ENCODE data around the gene RLBP1.
A peak's percentile ranks its signal among the peaks of the same experiment; 100 is the strongest.
"Not testable (repeated sequence)": the region's sequence is repeated elsewhere in the genome, so short reads cannot be mapped to it uniquely, and the experiment has no call there.

RLBP1 gene

GRCh38 chr15:89221543-89221942, at the start of gene RLBP1:
TSS of gene RLBP1 (minus strand) at chr15:89221579. CDS start at chr15:89218975, 2,604 bp downstream.
- Histone ChIP-seq H3K4me1 (ENCODE audit: insufficient read depth, insufficient read length) (peaks cover 7% of the 10 kb centered on the region), H3K9ac (ENCODE audit: insufficient read length, low read depth) (no peak within 1 kb of the TSS), H3K4me3 (ENCODE audit: insufficient read length, low read depth) (no peak within 1 kb of the TSS), H3K9me3 (ENCODE audit: insufficient read depth, low read length) (no peaks in the 10 kb centered on the region), H3K27me3 (ENCODE audit: insufficient read depth, insufficient read length) (no peaks in the 10 kb centered on the region), H3K36me3 (ENCODE audit: insufficient read depth, insufficient read length, low read length) (no peaks in the 10 kb centered on the region)
- no peak for DNase-seq (ENCODE audit: low read depth, low spot score)
- no peak for TF ChIP-seq SUZ12 (IDR thresholded peaks at IDR 0.05; ENCODE audit: extremely low read depth, insufficient read depth, insufficient read length)
- TF ChIP-seq ZNF274 (IDR thresholded peaks at IDR 0.05; ENCODE audit: low read depth, low read length) = no peak
- no peak for TF ChIP-seq YY1 (IDR thresholded peaks at IDR 0.05; ENCODE audit: insufficient read depth, insufficient read length)

DNA sequence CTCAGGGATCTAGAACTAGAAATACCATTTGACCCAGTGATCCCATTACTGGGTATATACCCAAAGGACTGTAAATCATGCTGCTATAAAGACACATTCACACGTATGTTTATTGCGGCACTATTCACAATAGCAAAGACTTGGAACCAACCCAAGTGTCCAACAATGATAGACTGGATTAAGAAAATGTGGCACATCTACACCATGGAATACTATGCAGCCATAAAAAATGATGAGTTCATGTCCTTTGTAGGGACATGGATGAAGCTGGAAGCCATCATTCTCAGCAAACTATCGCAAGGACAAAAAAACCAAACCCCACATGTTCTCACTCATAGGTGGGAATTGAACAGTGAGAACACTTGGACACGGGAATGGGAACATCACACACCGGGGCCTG, 28.8 kb upstream of the RLBP1 start:
- not testable (repeated sequence) for H3K4me1 ChIP-seq (ENCODE audit: insufficient read depth, insufficient read length); H3K4me3 ChIP-seq (ENCODE audit: insufficient read length, low read depth); H3K9ac ChIP-seq (ENCODE audit: insufficient read length, low read depth); DNase-seq (ENCODE audit: low read depth, low spot score); H3K27me3 ChIP-seq (ENCODE audit: insufficient read depth, insufficient read length); H3K9me3 ChIP-seq (ENCODE audit: insufficient read depth, low read length)
- peaks cover 64% of the 10 kb centered on the region for H3K36me3 ChIP-seq (ENCODE audit: insufficient read depth, insufficient read length, low read length)

DNA sequence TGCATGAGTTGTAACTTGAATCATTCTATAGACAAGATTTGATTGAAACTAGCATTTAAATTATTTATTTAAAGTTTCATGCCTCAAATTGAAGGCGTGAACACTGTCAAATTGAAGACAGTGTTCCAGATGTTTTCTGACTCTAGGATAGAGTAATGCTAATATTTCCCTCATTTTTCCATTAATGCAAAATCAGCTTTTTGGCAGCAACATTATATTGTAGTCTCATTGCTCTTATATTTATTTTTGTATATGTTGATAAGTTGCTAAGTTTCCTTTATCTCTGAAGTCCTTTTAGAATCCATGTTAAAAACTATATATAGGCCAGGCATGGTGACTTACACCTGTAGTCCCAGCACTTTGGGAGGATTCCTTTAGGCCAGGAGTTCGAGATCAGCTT, 27.2 kb upstream of the RLBP1 start:
- Histone ChIP-seq H3K9me3 (ENCODE audit: insufficient read depth, low read length) (0 out of 2 replicates have a peak, but pooled peaks cover 7% of the 10 kb centered on the region), H3K4me1 (ENCODE audit: insufficient read depth, insufficient read length) (no peaks in the 10 kb centered on the region), H3K9ac (ENCODE audit: insufficient read length, low read depth) (no peak overlapping the region), H3K27me3 (ENCODE audit: insufficient read depth, insufficient read length) (no peaks in the 10 kb centered on the region), H3K36me3 (ENCODE audit: insufficient read depth, insufficient read length, low read length) (peaks cover 51% of the 10 kb centered on the region), H3K4me3 (ENCODE audit: insufficient read length, low read depth) (no peak overlapping the region)
- no peak for DNase-seq (ENCODE audit: low read depth, low spot score)
- TF ChIP-seq YY1 (IDR thresholded peaks at IDR 0.05; ENCODE audit: insufficient read depth, insufficient read length) (no peak), ZNF274 (IDR thresholded peaks at IDR 0.05; ENCODE audit: low read depth, low read length) (no peak), SUZ12 (IDR thresholded peaks at IDR 0.05; ENCODE audit: extremely low read depth, insufficient read depth, insufficient read length) (no peak)

DNA sequence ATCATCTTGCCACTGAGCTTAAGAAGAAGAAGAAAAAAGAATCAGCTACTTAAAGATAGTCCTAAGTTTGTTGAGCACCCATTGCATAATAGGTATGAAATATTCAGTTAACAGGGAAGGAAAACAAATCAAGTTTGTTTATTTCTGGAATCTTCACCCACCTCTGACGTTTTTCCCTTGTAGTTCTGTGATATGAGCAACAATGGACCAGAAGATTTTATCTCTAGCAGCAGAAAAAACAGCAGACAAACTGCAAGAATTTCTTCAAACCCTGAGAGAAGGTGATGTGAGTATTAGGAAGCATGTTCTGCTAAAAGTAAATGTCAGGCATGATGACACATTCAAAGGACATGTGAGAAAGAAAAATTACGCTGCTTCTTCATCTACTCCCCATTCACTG, 26.1 kb upstream of the RLBP1 start:
- peaks cover 49% of the 10 kb centered on the region for H3K36me3 ChIP-seq (ENCODE audit: insufficient read depth, insufficient read length, low read length)
- 0 out of 2 replicates have a peak, but pooled peaks cover 7% of the 10 kb centered on the region for H3K9me3 ChIP-seq (ENCODE audit: insufficient read depth, low read length)
- H3K27me3 ChIP-seq (ENCODE audit: insufficient read depth, insufficient read length) = peaks cover 3% of the 10 kb centered on the region
- DNase-seq (ENCODE audit: low read depth, low spot score) = no peak
- no peak overlapping the region for H3K9ac ChIP-seq (ENCODE audit: insufficient read length, low read depth)
- H3K4me3 ChIP-seq (ENCODE audit: insufficient read length, low read depth) = no peak overlapping the region
- H3K4me1 ChIP-seq (ENCODE audit: insufficient read depth, insufficient read length) = peaks cover 3% of the 10 kb centered on the region
- no peak for TF ChIP-seq ZNF274 (IDR thresholded peaks at IDR 0.05; ENCODE audit: low read depth, low read length)

- peak overlapping the region; percentile 96 for H3K9ac ChIP-seq (ENCODE audit: insufficient read length, low read depth)
- TF ChIP-seq YY1 (IDR thresholded peaks at IDR 0.05; ENCODE audit: insufficient read depth, insufficient read length) (no peak), SUZ12 (IDR thresholded peaks at IDR 0.05; ENCODE audit: extremely low read depth, insufficient read depth, insufficient read length) (no peak), ZNF274 (IDR thresholded peaks at IDR 0.05; ENCODE audit: low read depth, low read length) (no peak)
- peaks cover 3% of the 10 kb centered on the region for H3K4me1 ChIP-seq (ENCODE audit: insufficient read depth, insufficient read length)
- H3K36me3 ChIP-seq (ENCODE audit: insufficient read depth, insufficient read length, low read length) = peaks cover 31% of the 10 kb centered on the region
- peaks cover 10% of the 10 kb centered on the region; the same call in 1 of the 2 replicates for H3K9me3 ChIP-seq (ENCODE audit: insufficient read depth, low read length)
- peak overlapping the region; percentile 92 for H3K4me3 ChIP-seq (ENCODE audit: insufficient read length, low read depth)
- DNase-seq (ENCODE audit: low read depth, low spot score) = no peak
- peaks cover 3% of the 10 kb centered on the region for H3K27me3 ChIP-seq (ENCODE audit: insufficient read depth, insufficient read length)
Measured at GRCh38 chr15:89244574-89244903, 23.2 kb upstream of the RLBP1 start.

DNA sequence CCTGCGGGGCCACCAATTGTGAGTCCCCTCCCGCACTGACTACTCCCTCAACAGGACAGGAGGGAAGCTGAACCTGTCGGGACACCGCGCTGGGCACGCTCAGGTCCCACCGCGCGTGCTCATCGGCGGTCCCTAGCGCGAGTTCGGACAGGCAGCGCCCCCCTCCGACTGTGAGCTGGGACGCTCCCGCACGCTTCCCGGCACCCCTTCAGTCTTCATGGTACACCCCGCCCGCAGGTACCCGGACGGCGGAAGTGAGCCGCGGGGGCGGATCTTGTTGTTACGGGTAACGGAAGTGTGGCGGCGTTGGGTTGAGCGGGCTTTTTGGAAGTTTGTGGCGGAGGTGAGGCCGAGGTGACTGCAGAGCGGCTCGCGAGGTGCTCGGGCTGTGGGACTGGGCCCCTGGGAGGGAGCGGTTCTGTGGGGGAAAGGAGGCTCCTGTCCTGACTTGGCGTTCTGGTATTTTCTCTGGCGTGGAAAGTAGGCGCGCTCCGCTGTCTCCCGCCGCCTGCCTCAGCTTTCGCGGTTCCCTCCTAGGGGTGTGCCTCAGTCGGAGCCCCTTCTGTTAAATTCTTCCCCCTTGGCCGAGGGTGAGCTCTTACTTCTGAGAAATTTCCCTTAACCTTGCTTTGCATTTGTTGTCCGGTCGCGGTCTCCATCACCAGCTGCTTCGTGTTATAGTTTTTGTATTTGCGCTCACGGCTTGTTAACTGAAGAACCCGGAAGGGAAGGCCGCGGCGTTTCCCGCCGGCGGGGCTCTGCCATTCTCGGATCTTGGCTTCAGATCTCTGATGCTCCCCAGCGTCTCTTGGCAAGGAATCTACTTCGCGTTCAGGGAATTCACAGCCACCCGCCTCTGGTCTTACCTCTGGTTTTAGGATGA, 22.6 kb upstream of the RLBP1 start, which contains the start of gene FANCI:
Gene FANCI (plus strand): TSS at position 289 of the 883 bp plus-strand sequence. CDS start 3,669 bp downstream, outside the sequence.
- H3K9ac ChIP-seq (ENCODE audit: insufficient read length, low read depth) = peak within 1 kb of the TSS; percentile 96
- peaks cover 3% of the 10 kb centered on the region for H3K27me3 ChIP-seq (ENCODE audit: insufficient read depth, insufficient read length)
- H3K9me3 ChIP-seq (ENCODE audit: insufficient read depth, low read length) = peaks cover 8% of the 10 kb centered on the region; the same call in 1 of the 2 replicates
- peak within 1 kb of the TSS; percentile 92 for H3K4me3 ChIP-seq (ENCODE audit: insufficient read length, low read depth)
- TF ChIP-seq SUZ12 (IDR thresholded peaks at IDR 0.05; ENCODE audit: extremely low read depth, insufficient read depth, insufficient read length) (no peak), YY1 (IDR thresholded peaks at IDR 0.05; ENCODE audit: insufficient read depth, insufficient read length) (no peak), ZNF274 (IDR thresholded peaks at IDR 0.05; ENCODE audit: low read depth, low read length) (no peak)
- peaks cover 3% of the 10 kb centered on the region for H3K4me1 ChIP-seq (ENCODE audit: insufficient read depth, insufficient read length)
- peaks cover 26% of the 10 kb centered on the region for H3K36me3 ChIP-seq (ENCODE audit: insufficient read depth, insufficient read length, low read length)
- DNase-seq (ENCODE audit: low read depth, low spot score) = peak; percentile 97

DNA sequence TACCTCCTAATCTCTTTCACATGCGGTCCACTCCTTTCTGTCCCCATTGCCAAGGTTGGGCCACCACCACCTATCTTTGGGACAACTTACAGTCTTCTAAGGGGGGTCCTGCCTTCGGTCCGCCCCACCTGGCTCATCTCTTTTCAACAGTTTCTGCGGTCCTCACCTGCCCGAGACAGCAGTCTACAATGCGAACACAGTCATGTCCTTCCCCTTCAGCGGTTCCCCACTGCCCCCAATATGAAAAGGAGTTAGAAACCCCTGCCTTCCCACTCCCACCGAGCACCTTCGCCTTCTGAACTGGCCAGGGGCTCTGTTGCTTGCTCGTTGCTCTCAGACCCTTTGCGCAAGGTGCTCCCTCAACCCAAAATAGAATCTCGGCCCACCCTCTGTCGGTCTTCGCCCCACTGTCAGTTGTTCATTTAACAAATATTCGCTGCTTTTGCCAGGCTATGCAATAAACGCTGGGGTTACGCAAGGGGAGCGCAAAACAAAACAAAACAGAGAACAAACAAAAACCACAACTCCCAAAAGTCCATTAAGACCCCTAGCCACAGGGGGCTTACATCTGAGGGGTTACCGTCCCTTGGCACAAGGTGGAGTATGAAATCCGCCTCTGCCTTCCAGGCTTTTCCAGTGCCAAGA, 21.8 kb upstream of the RLBP1 start:
- H3K9ac ChIP-seq (ENCODE audit: insufficient read length, low read depth) = peak overlapping the region; percentile 57

GRCh38 chr15:89239883-89240810, 18.8 kb upstream of the RLBP1 start:
- H3K4me1 ChIP-seq (ENCODE audit: insufficient read depth, insufficient read length); H3K4me3 ChIP-seq (ENCODE audit: insufficient read length, low read depth); DNase-seq (ENCODE audit: low read depth, low spot score); H3K9ac ChIP-seq (ENCODE audit: insufficient read length, low read depth); H3K27me3 ChIP-seq (ENCODE audit: insufficient read depth, insufficient read length); H3K9me3 ChIP-seq (ENCODE audit: insufficient read depth, low read length); H3K36me3 ChIP-seq (ENCODE audit: insufficient read depth, insufficient read length, low read length): not testable (repeated sequence)

More for the DNA sequence above, 21.8 kb upstream of the RLBP1 start:
- TF ChIP-seq ZNF274 (IDR thresholded peaks at IDR 0.05; ENCODE audit: low read depth, low read length) (no peak), SUZ12 (IDR thresholded peaks at IDR 0.05; ENCODE audit: extremely low read depth, insufficient read depth, insufficient read length) (no peak), YY1 (IDR thresholded peaks at IDR 0.05; ENCODE audit: insufficient read depth, insufficient read length) (no peak)
- Histone ChIP-seq H3K27me3 (ENCODE audit: insufficient read depth, insufficient read length) (peaks cover 3% of the 10 kb centered on the region), H3K36me3 (ENCODE audit: insufficient read depth, insufficient read length, low read length) (peaks cover 18% of the 10 kb centered on the region), H3K9me3 (ENCODE audit: insufficient read depth, low read length) (peaks cover 8% of the 10 kb centered on the region; the same call in 1 of the 2 replicates), H3K4me1 (ENCODE audit: insufficient read depth, insufficient read length) (peaks cover 3% of the 10 kb centered on the region), H3K4me3 (ENCODE audit: insufficient read length, low read depth) (peak overlapping the region; percentile 92)
- DNase-seq (ENCODE audit: low read depth, low spot score) = no peak

Measured in NT2/D1 (cell line).